ENCODE results near the gene CYP2A6. TPM values are rescaled to one million over a fixed set of nuclear protein-coding genes. Genes with fewer than 3 reads are reported as not detected.
"Not testable (repeated sequence)": the region's sequence is repeated elsewhere in the genome, so short reads cannot be mapped to it uniquely, and the experiment has no call there.

The CYP2A6 gene
- polyA plus RNA-seq, 1 donor = not detected

GRCh38 chr19:40843653-40844052 is 6.6 kb downstream of the CYP2A6 start:
- not testable (repeated sequence) for DNase-seq

- DNase-seq = not testable (repeated sequence)
Measured at GRCh38 chr19:40842997-40843652, 7.1 kb downstream of the CYP2A6 start.

- not testable (repeated sequence) for DNase-seq
Measured at GRCh38 chr19:40842012-40842411, 8.2 kb downstream of the CYP2A6 start.

- not testable (repeated sequence) for DNase-seq
Measured at GRCh38 chr19:40838477-40838876, 11.8 kb downstream of the CYP2A6 start.

- DNase-seq = no peak
Measured at GRCh38 chr19:40836754-40837429, 13.4 kb downstream of the CYP2A6 start.

- DNase-seq = not testable (repeated sequence)
Measured at GRCh38 chr19:40833728-40834533, 16.3 kb downstream of the CYP2A6 start.

GRCh38 chr19:40832431-40832790 is 17.8 kb downstream of the CYP2A6 start:
- not testable (repeated sequence) for DNase-seq

- no peak for DNase-seq
Measured at GRCh38 chr19:40831502-40832430, 18.5 kb downstream of the CYP2A6 start.

- DNase-seq = not testable (repeated sequence)
Measured at GRCh38 chr19:40830741-40831140, 19.5 kb downstream of the CYP2A6 start.

- DNase-seq = no peak
Measured at GRCh38 chr19:40829205-40829604, 21.0 kb downstream of the CYP2A6 start.

- DNase-seq = no peak
Measured at GRCh38 chr19:40827386-40828247, 22.6 kb downstream of the CYP2A6 start.

GRCh38 chr19:40826699-40827385 is 23.4 kb downstream of the CYP2A6 start:
- DNase-seq = not testable (repeated sequence)

GRCh38 chr19:40826312-40826698 is 23.9 kb downstream of the CYP2A6 start:
- not testable (repeated sequence) for DNase-seq

- not testable (repeated sequence) for DNase-seq
Measured at GRCh38 chr19:40825460-40826095, 24.7 kb downstream of the CYP2A6 start.

- not testable (repeated sequence) for DNase-seq
Measured at GRCh38 chr19:40824916-40825315, 25.3 kb downstream of the CYP2A6 start.

- DNase-seq = not testable (repeated sequence)
Measured at GRCh38 chr19:40822704-40823553, 27.3 kb downstream of the CYP2A6 start.

- DNase-seq = no peak
Measured at GRCh38 chr19:40822161-40822560, 28.1 kb downstream of the CYP2A6 start.

- not testable (repeated sequence) for DNase-seq
Measured at GRCh38 chr19:40819479-40820234, 30.6 kb downstream of the CYP2A6 start.

Data from hindlimb muscle (tissue), 1 donor.